ENCODE results near the gene CCDC192.

The CCDC192 gene

DNA sequence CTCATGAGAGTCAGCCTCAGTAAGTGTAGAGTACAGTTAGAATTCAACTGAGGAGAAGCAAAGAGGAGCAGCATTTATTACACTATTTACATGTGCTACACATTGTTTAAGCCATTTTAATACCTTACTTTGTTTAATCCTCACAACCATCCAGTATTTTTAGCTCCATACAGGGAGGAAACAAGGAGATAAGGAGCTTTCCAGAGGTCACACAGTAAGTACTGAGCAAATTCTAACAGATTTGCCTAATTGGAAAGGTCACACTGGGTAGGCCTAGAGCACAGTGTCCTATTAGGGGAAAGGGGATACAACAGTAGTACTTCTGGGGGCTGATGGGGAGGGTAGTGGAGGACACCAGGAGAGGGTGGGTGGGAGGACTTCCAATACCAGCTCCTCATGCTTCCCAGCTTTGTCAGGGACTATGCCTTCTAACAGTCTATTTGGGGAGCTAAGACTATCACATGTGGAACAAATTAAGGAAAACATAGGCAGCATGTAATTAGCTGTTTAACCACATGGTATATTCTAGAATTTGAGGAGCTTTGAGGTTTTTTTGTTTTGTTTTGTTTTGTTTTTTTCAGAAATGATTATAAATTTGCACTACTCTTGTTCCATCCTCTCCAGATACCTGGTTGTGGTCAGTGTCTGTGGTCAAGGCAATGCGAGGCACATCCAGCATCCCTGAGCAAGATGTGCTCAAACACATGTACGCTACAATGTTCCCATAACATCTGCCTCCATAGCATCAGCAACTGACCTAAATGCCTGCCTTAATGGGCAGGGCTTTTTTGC lies 284.4 kb downstream of the CCDC192 start:
- DNase-seq, result no peak
- TF ChIP-seq, protein P1, sequence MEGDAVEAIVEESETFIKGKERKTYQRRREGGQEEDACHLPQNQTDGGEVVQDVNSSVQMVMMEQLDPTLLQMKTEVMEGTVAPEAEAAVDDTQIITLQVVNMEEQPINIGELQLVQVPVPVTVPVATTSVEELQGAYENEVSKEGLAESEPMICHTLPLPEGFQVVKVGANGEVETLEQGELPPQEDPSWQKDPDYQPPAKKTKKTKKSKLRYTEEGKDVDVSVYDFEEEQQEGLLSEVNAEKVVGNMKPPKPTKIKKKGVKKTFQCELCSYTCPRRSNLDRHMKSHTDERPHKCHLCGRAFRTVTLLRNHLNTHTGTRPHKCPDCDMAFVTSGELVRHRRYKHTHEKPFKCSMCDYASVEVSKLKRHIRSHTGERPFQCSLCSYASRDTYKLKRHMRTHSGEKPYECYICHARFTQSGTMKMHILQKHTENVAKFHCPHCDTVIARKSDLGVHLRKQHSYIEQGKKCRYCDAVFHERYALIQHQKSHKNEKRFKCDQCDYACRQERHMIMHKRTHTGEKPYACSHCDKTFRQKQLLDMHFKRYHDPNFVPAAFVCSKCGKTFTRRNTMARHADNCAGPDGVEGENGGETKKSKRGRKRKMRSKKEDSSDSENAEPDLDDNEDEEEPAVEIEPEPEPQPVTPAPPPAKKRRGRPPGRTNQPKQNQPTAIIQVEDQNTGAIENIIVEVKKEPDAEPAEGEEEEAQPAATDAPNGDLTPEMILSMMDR (IDR thresholded peaks at IDR 0.05; ENCODE audit: low read depth, low read length, missing control alignments), result no peak
- Histone ChIP-seq H3K4me3 (ENCODE audit: low read depth, low read length) (no peak overlapping the region), H3K27ac (no peak overlapping the region), H3K27me3 (replicated peaks) (no peaks in the 10 kb centered on the region), H3K36me3 (replicated peaks) (no peaks in the 10 kb centered on the region)
- in situ Hi-C loops (cut with HindIII; ENCODE audit: low pct_ligation_motif_present, low sequenced_read_pairs), result no loop called here

DNA sequence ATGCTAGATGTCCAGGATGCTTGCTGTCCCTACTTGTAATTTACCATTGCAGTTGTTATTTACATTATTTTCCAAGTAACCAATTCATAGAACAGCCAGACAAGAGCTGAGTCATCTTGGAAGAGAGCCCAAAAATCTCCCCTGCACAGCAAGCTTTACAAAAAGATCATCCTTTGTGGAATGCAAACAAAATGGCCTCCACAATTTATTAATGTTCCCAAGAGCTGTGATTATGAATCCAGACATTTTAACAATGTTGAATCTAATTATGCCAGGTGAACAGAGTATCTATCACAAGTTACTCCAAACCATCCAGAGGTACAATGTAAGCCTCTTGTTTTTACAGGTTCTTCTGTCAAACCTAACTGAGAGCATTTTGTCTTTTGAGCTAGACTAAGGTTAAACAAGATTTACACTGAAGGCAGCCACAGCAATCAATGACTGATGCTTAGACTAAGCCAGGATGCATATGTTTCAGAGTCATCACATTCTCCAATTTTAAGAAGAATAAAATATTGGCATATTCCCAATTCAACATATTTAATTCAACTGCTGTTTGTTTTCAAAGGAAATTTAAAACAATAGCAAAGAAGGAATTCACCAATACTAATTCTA lies 285.1 kb downstream of the CCDC192 start:
- in situ Hi-C loops (cut with HindIII; ENCODE audit: low pct_ligation_motif_present, low sequenced_read_pairs), result no loop called here
- Histone ChIP-seq H3K4me3 (ENCODE audit: low read depth, low read length) (no peak overlapping the region), H3K27me3 (replicated peaks) (no peaks in the 10 kb centered on the region), H3K27ac (peak overlapping the region; percentile 53), H3K36me3 (replicated peaks) (no peaks in the 10 kb centered on the region)
- DNase-seq, result peak; percentile 95
- TF ChIP-seq, protein P1 (IDR thresholded peaks at IDR 0.05; ENCODE audit: low read depth, low read length, missing control alignments), result no peak
